BJ (cell line): ENCODE results near the gene CPNE7. TPM values are rescaled to one million over a fixed set of nuclear protein-coding genes. Genes with fewer than 3 reads are reported as not detected.

Experiments used
- CTCF ChIA-PET: fragments of 350-600 bp; formaldehyde crosslinking; extraction: SDS; loops from one replicate; lab custom pipeline; 2021; ENCODE audit warnings: antibody characterized with exemption, inconsistent platforms; lab: Yijun Ruan, JAX
- POLR2A ChIA-PET: fragments of 300-600 bp; sonication (Branson Sonifier 250); formaldehyde crosslinking; extraction: SDS; loops from one replicate; lab custom pipeline; 2021; ENCODE audit warnings: antibody characterized with exemption; lab: Charles Lee
- DNase-seq: peaks from one replicate; pipeline ENCODE4 v3.0.0-alpha.2; 2011; ENCODE audit warnings: low read depth
- H3K27me3 ChIP-seq: 2 replicates; pipeline ENCODE4 v1.6.0; 2011; ENCODE audit warnings: low read length; ENCODE audit not compliant: control insufficient read depth, insufficient read depth
- H3K36me3 ChIP-seq: 2 replicates; pipeline ENCODE4 v1.5.1; 2011; ENCODE audit warnings: low read length; ENCODE audit not compliant: control insufficient read depth, insufficient read depth
- H3K4me3 ChIP-seq: 2 replicates; pipeline ENCODE4 v1.5.1; 2011; ENCODE audit warnings: low read depth, mild to moderate bottlenecking, control low read depth, low read length
- polyA plus RNA-seq: library from polyadenylated mRNA; depleted of rRNA; stranded (reverse); fragments of >200 nt; gene quantifications from 2 replicates; pipeline ENCODE4 v1.2.3, GENCODE V29; 2011
- TF ChIP-seq, protein P1 (sequence below): IDR thresholded peaks from 2 replicates; pipeline ENCODE4 v1.5.1; 2011; ENCODE audit warnings: low read depth, mild to moderate bottlenecking, control low read depth, inconsistent platforms, low read length, moderate library complexity; ENCODE audit not compliant: insufficient read depth

Gene CPNE7
- polyA plus RNA-seq, 1 experiment: 7.1 TPM

- ChIA-PET CTCF (interaction anchor here (1.4 kb wide), 1 partner anchor 33 kb away, joined by 3 read pairs; the partner anchor contains the start of gene SPG7), POLR2A (no interaction called here)
- TF ChIP-seq, protein P1, sequence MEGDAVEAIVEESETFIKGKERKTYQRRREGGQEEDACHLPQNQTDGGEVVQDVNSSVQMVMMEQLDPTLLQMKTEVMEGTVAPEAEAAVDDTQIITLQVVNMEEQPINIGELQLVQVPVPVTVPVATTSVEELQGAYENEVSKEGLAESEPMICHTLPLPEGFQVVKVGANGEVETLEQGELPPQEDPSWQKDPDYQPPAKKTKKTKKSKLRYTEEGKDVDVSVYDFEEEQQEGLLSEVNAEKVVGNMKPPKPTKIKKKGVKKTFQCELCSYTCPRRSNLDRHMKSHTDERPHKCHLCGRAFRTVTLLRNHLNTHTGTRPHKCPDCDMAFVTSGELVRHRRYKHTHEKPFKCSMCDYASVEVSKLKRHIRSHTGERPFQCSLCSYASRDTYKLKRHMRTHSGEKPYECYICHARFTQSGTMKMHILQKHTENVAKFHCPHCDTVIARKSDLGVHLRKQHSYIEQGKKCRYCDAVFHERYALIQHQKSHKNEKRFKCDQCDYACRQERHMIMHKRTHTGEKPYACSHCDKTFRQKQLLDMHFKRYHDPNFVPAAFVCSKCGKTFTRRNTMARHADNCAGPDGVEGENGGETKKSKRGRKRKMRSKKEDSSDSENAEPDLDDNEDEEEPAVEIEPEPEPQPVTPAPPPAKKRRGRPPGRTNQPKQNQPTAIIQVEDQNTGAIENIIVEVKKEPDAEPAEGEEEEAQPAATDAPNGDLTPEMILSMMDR: no peak
- no peak overlapping the region for H3K4me3 ChIP-seq
- peaks cover 34% of the 10 kb centered on the region for H3K36me3 ChIP-seq
- no peaks in the 10 kb centered on the region for H3K27me3 ChIP-seq
- DNase-seq: no peak
These were observed 35.0 kb upstream of the CPNE7 start for GRCh38 chr16:89540557-89540956.

GRCh38 chr16:89541792-89542191 lies 33.8 kb upstream of the CPNE7 start:
- TF ChIP-seq, protein P1: no peak
- ChIA-PET CTCF (no interaction called here), POLR2A (no interaction called here)
- Histone ChIP-seq H3K36me3 (peaks cover 32% of the 10 kb centered on the region), H3K4me3 (no peak overlapping the region), H3K27me3 (no peaks in the 10 kb centered on the region)
- no peak for DNase-seq

GRCh38 chr16:89544113-89544512 lies 31.4 kb upstream of the CPNE7 start:
- DNase-seq: no peak
- POLR2A ChIA-PET: no interaction called here
- TF ChIP-seq, protein P1: no peak
- no peak overlapping the region for H3K4me3 ChIP-seq
- H3K36me3 ChIP-seq: peaks cover 20% of the 10 kb centered on the region
- no peaks in the 10 kb centered on the region for H3K27me3 ChIP-seq
- CTCF ChIA-PET: no interaction called here

DNA sequence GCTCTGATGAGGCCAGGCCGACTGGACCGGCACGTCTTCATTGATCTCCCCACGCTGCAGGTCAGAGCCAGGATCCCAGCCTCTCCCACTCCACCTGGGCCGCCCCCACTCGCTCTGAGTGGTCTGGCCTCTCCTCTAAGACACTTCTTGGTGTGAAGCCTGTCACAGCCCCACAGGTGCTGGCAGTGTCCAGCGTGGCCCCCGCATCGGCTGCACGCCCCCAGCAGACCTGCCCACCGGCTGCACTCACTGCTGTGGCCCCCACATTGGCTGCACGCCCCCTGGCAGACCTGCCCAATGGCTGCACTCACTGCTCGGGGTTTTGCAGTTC lies 30.9 kb upstream of the CPNE7 start:
- ChIA-PET POLR2A (no interaction called here), CTCF (no interaction called here)
- TF ChIP-seq, protein P1: no peak
- DNase-seq: no peak
- Histone ChIP-seq H3K36me3 (peaks cover 20% of the 10 kb centered on the region), H3K4me3 (no peak overlapping the region), H3K27me3 (no peaks in the 10 kb centered on the region)

DNA sequence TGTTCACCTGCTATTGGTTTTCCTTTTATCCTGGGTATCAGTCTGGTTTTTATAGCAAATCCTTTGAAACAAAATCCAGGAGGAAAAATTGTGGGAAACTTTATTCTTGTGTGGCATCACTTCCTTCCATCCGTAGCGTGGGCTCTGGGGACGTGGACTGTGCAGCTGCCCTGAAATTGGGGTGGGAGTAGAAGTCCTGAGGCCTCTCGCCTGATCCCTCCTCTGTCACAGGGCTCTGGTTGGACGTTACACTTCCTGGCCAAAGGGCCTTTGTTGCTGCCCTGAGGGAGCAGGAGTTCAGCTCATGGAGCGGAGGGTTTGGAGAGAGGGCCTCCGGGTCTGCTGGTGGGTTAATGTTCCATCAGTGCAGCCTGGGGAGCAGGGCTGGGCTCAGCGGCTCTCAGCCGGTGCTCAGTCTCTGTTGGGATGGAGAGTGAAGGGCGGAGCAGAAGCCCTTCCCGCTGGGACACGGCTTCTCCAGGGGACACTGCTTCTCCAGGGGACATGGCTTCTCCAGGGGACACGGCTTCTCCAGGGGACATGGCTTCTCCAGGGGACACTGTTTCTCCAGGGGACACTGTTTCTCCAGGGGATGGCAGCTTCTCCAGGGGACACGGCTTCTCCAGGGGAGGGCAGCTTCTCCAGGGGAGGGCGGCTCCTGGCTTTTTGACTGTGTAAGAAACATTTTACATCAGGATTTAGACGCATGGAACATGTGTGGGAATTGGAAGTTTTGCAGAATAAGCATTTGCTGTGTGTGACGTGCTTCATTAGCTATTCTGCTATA lies 30.3 kb upstream of the CPNE7 start:
- ChIA-PET CTCF (interaction anchor here (0.6 to 1.2 kb wide), 2 partner anchors 21 to 121 kb away, joined by 3 to 4 read pairs; no protein-coding TSS in a partner anchor), POLR2A (no interaction called here)
- TF ChIP-seq, protein P1: no peak
- H3K4me3 ChIP-seq: no peak overlapping the region
- peaks cover 20% of the 10 kb centered on the region for H3K36me3 ChIP-seq
- no peaks in the 10 kb centered on the region for H3K27me3 ChIP-seq
- no peak for DNase-seq
